Retinal pigment epithelial cell (primary cell): ENCODE data around the gene CLASRP.
"Not testable (repeated sequence)": the region's sequence is repeated elsewhere in the genome, so short reads cannot be mapped to it uniquely, and the experiment has no call there.

Experiments used
- DNase-seq: peaks from one replicate; pipeline ENCODE4 v3.0.0-alpha.2; 2010; ENCODE audit warnings: low read depth
- H3K4me3 ChIP-seq: 2 replicates; pipeline ENCODE4 v1.5.1; 2011; ENCODE audit warnings: mild to moderate bottlenecking, low read length, control low read depth, moderate library complexity
- TF ChIP-seq, protein P1 (sequence below): conservative IDR thresholded peaks from 2 replicates; pipeline ENCODE4 v1.5.1; 2011; ENCODE audit warnings: low read depth, low read length, control low read depth, inconsistent platforms

Gene CLASRP

DNA sequence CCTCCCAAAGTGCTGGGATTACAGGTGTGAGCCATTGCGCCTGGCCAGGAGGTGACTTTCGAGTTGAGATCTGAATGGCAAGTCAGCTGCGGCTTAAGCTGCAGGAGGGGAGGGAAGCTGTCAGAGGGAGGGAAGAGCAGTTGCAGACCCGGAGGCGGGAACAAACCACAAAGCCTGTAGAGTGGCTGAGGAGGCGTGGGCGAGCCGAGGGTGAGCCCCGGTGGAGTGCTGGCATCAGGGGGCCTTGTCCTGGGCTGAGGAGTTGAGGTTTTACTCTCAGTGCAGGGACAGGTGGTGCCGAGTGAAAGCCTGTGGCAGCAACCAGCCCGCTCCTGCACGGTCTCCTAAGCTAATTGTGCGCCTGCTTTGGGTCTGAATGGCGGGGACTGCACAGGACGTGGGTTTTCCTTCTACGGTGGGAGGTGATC is 78.3 kb downstream of the CLASRP start:
- TF ChIP-seq, protein P1, sequence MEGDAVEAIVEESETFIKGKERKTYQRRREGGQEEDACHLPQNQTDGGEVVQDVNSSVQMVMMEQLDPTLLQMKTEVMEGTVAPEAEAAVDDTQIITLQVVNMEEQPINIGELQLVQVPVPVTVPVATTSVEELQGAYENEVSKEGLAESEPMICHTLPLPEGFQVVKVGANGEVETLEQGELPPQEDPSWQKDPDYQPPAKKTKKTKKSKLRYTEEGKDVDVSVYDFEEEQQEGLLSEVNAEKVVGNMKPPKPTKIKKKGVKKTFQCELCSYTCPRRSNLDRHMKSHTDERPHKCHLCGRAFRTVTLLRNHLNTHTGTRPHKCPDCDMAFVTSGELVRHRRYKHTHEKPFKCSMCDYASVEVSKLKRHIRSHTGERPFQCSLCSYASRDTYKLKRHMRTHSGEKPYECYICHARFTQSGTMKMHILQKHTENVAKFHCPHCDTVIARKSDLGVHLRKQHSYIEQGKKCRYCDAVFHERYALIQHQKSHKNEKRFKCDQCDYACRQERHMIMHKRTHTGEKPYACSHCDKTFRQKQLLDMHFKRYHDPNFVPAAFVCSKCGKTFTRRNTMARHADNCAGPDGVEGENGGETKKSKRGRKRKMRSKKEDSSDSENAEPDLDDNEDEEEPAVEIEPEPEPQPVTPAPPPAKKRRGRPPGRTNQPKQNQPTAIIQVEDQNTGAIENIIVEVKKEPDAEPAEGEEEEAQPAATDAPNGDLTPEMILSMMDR = no peak
- H3K4me3 ChIP-seq = no peak overlapping the region
- no peak for DNase-seq

DNA sequence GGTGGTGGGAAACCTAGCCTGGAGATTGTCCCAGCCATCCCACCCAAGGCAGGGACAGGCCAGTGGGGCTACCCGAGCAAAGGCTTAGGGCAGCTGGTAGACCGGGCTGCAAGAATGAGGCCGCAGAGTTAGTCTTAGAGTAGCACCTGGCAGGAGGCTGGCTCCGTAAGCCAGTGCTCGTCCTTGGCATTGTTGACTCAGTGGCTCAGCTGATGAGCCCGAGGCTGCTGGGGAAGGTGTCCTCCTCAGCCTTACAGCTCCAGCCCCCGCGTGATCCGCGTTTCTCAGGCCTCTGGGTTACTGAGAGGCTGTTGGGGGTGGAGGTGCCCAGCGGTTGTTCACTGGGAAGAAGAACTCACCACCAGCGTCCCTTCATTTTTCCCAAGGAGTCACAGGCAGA is 78.8 kb downstream of the CLASRP start:
- DNase-seq = no peak
- H3K4me3 ChIP-seq = no peak overlapping the region
- TF ChIP-seq, protein P1 = no peak

DNA sequence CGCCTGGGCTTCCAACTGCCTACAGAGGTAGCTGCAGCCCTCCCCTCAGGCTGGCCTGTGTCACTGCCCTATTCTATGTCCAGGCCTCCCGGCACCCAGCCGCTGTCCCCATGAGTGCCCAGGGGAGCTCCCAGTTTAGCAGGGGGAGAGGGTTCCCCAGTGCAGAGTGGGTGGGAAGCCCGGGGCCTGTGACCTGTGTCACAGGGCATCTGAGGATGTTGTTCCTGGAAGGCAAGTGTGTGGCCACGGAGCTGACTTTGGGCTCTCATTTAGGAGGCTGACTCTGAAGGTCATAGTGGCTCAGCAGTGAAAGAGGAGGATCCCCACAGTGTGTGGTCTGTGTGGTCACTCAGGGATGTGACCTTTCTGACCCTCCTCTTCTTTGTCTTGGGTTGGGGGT is 79.3 kb downstream of the CLASRP start:
- no peak for DNase-seq
- TF ChIP-seq, protein P1 = no peak
- no peak overlapping the region for H3K4me3 ChIP-seq

DNA sequence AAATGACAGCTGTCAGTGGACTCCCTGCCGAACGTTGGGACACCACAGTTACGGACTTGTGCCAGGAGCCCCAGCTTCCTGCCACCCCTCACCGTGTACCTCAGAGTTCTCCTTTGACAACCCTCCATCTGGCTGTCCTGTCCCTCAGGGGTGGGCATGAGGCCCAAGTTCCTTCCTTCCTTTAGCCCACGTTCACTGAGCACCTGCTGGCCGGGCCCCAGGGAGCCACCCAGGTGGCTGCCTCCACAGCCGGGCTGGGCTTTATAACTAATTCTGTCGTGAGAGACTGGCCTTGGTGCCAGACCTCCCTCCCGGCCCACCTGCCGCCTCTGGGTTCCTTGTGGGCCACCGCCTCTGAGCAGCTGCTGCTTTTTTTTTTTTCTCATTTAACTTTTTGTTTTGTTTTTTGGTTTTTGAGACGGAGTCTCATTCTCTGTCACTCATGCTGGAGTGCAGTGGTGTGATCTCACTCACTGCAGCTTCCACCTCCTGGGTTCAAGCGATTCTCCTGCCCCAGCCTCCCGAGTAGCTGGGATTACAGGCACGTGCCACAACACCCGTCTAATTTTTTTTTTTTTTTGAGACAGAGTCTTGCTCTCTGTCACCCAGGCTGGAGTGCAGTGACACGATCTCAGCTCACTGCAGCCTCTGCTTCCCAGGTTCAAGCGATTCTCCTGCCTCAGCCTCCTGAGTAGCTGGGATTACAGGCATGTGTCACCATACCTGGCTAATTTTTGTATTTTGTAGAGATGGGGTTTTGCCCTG is 79.9 kb downstream of the CLASRP start:
- not testable (repeated sequence) for DNase-seq

DNA sequence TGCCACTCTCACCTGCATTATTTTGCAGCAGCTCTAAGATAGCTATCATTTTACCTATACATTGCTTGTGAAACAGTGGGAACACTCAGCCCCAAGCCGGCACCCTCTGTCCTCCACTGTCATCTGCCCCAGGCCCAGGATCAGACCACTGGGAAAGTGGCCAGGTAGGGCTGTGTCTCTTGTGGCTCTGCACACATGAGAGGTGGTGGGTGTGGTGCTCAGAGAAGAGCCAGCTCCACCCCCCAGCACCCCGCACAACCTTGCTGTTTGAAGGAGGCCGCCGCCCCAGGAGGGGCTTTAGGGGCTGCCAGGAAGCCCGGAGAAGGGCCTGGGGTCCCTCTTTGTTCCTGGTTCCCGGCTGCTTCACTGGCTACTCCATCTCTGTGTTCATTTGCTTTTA is 80.7 kb downstream of the CLASRP start:
- H3K4me3 ChIP-seq = no peak overlapping the region
- DNase-seq = no peak
- TF ChIP-seq, protein P1 = no peak

More for the DNA sequence above, 79.9 kb downstream of the CLASRP start:
- H3K4me3 ChIP-seq = not testable (repeated sequence)
